Activated CD4-positive, alpha-beta T cell treated with anti-CD3 and anti-CD28 coated beads, Interleukin-2, amount 10 ng/mL, durations not matched to agents 7 days and 5 days (primary cell): Measurements from ENCODE around the gene OR2W1. TPM values are rescaled to one million over a fixed set of nuclear protein-coding genes. Genes with fewer than 3 reads are reported as not detected.

ENCODE experiments used
- total RNA-seq, 2 experiments: library from RNA; stranded (reverse); gene quantifications; one replicate each; pipeline ENCODE4 v1.2.3, GENCODE V29; 2021

Gene OR2W1
- total RNA-seq, 2 experiments from 2014 or later: not detected

Other genes with a start within 250 kb of the OR2W1 start
- gene TRIM27, start 121.2 kb downstream of the OR2W1 start, total RNA-seq: 10 to 100 TPM; 63.1 to 66.6 TPM
- gene ZNF311, start 39.9 kb downstream of the OR2W1 start, total RNA-seq: under 1 TPM; 0.55 to 0.65 TPM
- gene OR2B3, start 42.1 kb upstream of the OR2W1 start, total RNA-seq: not detected
- not detected for gene OR2J1, start 54.3 kb upstream of the OR2W1 start, total RNA-seq
- gene OR2J3, start 62.9 kb upstream of the OR2W1 start, total RNA-seq: not detected
- not detected for gene OR2J2, start 125.7 kb upstream of the OR2W1 start, total RNA-seq